Activated T-cell treated with anti-CD3 and anti-CD28 coated beads for 1 hour (primary cell): Measurements from ENCODE around the gene HLA-DQA2.
A peak's percentile ranks its signal among the peaks of the same experiment; 100 is the strongest.
"Not testable (repeated sequence)": the region's sequence is repeated elsewhere in the genome, so short reads cannot be mapped to it uniquely, and the experiment has no call there.

Experiments
- DNase-seq: peaks from one replicate; pipeline ENCODE4 v3.0.0-alpha.2; 2020; ENCODE audit warnings: low read depth

The HLA-DQA2 gene

DNA sequence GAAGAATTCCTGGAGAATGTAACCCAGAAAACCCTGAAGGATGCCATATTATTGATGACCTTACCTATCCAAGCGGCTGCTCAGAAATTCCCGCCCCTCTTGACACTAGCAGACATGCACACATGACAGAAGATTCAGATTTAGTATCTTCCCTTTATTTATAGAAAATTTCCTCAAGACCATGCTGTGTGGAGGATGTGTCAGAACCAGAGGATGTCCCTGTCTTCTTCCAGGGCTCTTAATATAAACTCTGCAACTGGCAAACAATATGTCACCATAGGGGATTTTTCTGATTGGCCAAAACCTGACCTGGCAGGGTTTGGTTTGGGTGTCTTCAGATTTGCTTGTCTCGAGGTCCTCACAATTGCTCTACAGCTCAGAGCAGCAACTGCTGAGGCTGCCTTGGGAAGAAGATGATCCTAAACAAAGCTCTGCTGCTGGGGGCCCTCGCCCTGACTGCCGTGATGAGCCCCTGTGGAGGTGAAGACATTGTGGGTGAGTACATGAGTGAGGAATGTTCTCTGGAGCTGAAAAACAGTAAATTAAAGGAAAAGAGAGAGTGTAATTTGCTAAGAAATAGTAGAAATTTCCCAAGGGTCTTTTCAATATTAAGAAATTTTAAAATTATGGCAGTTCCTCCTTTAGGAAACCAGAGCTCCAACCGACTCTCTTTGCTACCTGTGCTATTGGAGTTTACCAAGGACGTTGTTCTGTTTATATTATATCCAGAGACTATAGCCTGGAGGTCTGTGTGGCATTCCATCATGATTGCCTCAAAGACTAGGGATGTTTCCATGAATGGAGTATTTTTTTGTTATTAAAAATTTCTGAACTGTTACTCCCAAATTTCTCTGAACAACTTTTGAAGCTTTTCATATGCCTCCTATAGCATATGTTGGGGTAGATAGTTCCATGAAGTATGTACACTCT lies at the start of gene HLA-DQA2:
HLA-DQA2 (plus strand) TSS at position 361 of the 930 bp plus-strand sequence; CDS start at position 414, 53 bp downstream.
- DNase-seq: no peak

DNA sequence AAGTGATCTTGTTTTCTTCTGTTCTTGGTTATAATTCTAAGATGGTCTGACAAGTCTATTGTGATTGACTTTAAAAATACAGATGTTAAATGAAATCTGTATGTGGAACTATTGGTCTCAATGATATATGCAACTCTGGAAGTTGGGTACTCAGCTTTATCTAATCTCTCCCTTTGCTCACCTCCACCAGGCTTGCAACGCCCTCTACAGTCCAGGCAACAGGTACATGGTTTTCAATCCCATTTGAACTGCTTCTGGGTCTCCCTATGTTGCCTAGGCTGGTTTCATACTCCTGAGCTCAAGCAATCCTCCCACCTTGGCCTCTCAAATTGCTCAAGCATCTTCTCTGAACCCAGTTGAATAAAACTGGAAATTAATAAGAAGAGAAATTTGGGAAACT lies 49.2 kb upstream of the HLA-DQA2 start:
- peak; percentile 30 for DNase-seq

DNA sequence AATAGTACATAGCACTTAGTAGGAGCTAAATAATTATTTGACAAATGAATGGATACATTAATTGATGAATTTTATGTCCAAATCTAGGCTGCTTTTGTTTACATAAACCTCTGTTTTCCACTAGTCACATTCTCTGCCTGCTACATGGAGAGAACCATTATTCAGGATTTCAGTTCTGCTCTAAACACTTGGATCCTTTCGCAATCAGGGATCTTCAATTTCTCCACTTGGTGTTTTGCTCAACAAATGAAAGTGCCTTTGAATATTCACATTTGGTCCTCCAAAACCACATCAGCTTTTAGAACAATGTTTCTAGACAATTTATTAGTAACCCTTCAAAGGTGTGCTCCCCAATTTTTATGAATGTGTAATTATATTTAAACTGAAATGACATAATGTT lies 44.2 kb upstream of the HLA-DQA2 start:
- DNase-seq: no peak

DNA sequence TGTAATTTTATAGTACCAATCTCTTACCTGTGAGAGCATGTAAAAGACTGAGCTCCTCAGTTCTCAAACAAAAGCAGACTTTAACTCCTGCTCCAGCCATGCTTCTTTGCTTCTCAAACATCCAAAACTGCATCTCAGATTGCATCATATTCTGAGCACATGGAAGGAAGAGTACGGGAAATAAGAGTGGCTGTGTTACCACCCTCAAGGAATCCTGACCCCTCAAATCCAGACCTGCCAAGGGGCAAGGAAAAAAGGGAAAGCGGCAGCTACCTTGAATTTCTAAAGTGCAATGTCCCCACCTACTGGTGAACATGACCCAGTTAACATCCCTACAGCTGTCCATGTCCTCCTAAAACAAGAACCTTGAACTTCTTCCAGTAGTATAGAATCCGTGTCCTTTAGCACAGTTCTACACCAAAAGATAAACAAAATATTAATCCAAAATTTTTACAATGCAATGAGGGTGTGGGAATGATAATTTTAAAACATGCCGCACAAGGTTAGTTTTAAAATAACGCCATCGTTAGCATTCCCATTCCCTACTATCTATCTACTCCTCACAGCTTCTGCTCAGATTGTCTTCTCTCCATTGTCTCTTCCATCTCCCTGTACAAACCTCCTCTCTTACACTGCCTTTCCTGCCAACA lies 40.7 kb upstream of the HLA-DQA2 start:
- no peak for DNase-seq

DNA sequence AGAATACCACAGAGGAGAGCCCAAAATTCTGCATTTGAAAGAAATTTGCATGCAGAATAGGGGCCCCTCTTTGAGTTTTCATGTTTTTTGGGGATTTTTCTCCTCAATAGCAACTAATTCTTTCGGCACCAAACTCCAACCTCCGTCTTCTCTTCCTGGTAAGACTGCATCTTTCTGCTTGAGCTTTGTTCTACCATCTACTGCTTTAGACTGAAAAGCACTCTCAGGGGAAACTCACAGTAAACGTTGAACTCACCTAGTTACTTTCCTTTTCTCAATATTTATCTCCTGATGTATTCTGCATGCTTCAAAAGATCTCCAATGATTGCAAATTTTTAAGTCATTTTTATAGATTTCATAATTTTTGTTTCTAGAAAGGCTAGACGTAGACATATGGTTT lies 37.8 kb upstream of the HLA-DQA2 start:
- DNase-seq: no peak

DNA sequence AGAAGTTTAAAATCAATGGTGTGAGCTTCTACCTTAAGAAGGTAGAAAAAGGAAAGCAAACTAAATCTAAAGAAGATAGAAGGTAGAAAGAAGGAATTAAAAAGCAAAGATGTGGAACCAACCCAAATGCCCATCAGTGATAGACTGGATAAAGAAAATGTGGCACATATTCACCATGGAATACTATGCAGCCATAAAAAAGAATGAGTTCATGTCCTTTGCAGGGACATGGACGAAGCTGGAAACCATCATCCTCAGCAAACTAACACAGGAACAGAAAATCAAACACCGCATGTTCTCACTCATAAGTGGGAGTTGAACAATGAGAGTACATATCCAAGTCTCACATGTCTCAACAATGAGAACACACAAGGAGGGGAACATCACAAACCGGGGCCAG lies 36.0 kb upstream of the HLA-DQA2 start:
- DNase-seq: not testable (repeated sequence)

DNA sequence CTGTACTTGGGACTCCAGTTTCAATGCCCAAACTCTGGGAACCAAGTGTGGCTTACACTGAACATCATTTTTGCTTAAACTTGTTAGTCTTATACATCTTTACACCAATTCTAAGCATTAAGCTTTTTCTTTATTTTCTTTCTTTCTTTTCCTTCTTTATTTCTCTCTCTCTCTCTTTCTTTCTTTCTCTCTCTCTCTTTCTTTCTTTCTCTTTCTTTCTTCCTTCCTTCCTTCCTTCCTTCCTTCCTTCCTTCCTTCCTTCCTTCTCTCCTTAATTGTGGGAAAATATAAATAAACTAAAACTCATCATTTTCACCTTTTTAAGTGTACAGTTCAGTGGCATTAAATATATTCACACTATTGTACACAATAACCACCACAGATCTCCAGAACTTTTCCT lies 31.6 kb upstream of the HLA-DQA2 start:
- DNase-seq: no peak

DNA sequence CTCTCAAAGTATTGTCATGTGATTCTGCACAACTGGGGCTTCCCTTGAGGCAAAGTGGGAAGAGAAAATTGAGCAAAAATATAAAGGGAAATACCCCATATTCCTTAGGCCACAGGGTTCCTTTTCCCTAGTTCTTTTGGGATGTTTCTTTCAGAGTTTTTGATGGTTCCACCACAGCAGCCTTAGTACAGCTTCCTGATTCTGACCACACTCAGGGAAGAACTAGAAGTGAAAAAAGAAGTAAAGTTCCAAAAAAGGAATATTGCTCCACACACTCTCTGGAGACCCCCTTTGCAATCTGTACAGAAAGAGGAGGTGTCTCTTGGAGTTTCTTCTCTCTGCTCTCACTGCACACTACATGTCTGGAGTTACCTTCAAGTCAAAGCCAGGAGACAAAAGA lies 27.9 kb upstream of the HLA-DQA2 start:
- DNase-seq: no peak

DNA sequence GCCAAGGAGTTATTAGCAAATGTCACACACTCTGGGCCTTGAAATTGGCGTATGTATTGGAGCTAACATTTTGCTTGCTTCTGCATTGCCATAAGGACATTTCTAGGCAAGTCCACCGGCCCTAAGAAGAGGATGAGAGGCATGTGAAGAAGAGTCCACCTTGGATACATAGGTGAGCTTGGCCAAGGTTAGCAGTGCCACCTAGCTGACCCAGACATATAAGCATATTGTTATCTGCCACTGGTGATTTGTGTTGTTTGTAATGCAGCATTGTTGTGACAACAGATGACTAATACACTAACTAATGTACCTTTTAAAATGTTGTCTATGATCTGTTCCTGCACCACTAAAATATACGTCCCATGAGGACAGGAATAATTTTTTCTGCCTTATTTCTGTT lies 24.8 kb upstream of the HLA-DQA2 start:
- no peak for DNase-seq

DNA sequence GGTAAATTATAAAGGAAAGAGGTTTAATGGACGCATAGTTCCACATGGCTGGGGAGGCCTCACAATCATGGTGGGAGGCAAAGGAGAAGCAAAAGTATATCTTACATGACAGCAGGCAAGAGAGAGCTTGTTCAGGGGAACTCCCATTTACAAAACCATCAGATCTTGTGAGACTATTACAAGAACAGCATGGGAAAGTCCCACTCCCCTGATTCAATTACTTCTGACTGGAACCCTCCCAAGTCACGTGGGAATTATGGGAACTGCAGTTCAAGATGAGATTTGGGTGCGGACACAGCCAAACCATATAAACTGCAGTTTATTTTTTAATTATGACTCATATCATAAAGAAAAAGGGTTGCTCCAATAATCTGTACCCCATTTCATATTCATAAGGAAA lies 22.3 kb upstream of the HLA-DQA2 start:
- DNase-seq: no peak

DNA sequence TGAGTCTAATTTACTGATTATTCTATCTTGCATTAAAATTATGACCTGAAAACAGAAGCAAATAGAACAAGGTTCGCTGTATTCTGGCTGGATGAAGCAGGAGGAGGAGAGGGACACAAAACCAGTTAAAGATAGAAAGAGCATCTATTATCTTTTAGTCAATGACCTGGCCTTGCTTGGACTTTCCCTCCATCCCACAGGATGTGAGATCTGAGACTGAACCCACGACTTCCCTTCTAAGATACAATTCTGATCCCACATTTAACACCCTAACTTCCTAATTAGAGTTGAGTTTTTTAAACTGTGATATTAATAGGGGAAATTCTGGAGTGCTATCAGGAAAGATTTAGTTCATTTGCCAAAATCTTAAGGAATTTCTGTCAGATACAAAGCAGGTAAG lies 3.1 kb upstream of the HLA-DQA2 start:
- DNase-seq: no peak

DNA sequence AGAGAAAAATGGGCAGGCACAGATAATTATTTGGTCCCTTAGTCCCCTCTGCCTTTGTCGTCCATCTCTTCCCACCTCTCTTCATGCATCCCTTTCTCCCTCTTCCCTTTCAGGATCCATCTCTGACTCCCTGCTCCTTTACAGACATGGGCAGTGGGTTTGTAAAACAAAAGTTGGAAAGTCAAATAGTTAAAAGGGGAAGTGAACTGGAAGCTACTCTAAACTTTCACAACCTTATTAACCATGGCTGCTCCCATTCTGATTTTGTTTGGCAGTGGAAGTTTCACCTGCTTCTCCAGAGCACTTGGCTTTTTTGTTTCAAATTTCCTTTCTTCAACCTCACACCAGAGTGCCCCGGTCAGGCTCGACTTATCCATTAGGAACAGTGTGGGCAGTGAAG lies 1.2 kb downstream of the HLA-DQA2 start:
- no peak for DNase-seq

DNA sequence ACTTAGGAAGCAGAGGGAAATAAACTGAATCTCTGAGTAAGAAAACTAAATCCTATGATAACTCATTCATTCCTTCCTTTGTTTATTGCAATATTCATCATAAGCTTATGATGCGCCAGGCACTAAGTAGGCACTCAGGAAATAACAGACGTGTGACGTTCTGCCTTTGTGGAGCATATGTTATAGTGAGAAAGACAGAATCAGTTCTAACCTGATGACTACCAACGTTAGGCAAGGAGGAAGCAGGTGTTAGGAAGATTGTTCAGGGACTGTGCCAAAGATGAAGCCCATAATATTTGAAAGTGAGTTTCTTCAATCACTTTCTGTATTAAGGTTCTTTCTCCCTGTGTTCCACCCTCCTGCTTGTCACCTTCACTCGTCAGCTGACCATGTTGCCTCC lies 3.6 kb downstream of the HLA-DQA2 start:
- DNase-seq: no peak

DNA sequence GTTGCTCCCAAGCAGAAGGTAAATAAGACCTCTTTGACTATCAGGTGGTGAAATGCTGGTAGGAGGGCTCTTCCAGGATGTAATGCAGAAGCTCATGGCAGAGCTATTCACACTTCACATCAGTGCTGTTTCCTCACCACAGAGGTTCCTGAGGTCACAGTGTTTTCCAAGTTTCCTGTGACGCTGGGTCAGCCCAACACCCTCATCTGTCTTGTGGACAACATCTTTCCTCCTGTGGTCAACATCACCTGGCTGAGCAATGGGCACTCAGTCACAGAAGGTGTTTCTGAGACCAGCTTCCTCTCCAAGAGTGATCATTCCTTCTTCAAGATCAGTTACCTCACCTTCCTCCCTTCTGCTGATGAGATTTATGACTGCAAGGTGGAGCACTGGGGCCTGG lies 4.5 kb downstream of the HLA-DQA2 start:
- not testable (repeated sequence) for DNase-seq

DNA sequence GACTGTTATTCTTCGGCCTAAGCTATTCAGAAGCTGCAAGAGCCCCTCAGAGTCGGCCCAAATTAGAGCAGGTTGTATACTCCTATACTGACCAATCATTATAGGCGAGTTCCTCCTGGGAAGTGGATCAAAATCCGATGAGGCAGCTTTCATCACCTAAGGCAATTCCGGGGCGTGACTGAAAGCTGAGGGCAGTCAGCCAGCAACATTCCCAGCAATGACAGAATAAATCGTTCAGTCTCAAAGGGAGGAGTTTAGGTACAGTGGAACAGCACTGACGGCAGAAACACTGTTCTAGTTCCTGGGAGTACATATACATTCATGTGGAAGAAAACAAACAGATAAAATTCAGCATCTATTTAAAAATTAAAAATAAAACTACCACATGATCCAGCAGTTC lies 11.4 kb downstream of the HLA-DQA2 start:
- DNase-seq: no peak

DNA sequence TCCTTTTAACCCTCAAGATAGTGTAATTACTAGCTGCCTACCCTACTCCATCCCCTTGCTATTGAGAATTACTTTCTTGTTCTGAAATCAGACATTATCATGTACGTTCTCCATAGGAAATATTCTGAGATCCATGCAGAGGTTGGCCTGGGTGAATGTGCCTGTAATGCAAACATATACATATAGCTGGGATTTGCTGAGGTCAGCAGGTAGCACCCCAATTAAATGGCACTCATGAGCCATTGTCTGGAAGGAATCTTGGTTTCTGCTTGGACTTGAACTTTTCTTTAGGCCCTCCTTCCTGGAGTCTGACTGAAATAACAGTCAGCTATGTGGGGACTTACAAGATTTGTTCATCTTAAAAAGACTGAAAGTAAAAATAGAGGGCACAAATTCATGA lies 18.5 kb downstream of the HLA-DQA2 start:
- DNase-seq: no peak

DNA sequence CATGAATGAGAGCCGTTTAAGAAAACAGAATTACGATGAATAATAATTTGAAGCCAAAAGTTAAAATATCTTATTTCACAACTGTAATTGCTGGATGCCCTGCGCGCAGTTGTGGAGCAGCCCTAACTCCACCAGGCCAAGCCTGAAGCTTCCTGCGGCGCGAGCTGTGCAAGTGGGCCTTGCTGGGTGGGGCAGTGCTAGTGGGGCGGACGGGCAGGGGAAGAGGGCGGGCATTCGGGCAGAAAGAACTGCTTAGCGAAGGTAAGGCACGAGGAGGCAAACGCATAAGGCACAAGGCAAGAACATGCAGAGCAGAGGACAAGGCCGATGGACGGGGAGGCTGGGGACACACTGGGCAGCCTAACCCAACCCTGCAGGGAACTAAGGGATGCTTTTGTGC lies 19.9 kb downstream of the HLA-DQA2 start:
- no peak for DNase-seq

DNA sequence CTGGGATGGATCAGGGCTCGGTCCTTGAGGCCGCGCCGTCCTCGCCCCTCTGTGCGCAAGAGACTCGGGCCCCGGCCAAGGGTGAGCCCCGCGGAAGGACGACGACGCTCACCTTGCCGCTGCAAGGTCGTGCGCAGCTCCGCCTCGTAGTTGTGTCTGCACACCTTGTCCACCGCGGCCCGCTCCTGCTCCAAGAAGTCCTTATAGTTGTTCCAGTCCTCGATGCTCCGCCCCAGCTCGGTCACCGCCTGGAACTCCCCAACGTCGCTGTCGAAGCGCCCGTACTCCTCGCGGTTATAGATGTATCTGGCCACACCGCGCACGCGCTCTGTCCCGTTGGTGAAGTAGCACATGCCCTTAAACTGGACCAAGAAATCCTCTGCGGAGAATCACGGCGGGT lies 20.4 kb downstream of the HLA-DQA2 start:
- DNase-seq: no peak

DNA sequence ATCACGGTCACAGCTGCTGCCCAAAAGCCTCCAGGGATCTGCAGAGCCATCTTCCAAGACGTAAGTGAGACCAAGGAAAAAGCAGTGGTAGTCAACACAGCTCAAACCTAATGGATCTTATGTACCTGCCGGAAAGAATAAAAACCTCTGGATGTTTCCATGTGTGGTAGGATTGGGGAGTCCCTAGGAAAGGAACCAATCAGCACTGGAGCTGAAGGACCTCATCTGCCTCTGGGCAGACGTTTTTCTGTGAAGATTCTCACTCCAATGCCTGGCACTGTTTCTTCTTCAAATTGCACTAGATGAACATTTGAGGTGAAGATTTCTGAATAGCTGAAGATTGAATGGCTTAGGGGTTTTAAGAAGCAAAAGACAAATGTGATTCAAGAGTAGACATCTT lies 22.2 kb downstream of the HLA-DQA2 start, which contains the start of gene HLA-DQB2:
HLA-DQB2 (minus strand) TSS at position 112 of the 400 bp plus-strand sequence; CDS start at position 50, 62 bp downstream.
- no peak for DNase-seq

DNA sequence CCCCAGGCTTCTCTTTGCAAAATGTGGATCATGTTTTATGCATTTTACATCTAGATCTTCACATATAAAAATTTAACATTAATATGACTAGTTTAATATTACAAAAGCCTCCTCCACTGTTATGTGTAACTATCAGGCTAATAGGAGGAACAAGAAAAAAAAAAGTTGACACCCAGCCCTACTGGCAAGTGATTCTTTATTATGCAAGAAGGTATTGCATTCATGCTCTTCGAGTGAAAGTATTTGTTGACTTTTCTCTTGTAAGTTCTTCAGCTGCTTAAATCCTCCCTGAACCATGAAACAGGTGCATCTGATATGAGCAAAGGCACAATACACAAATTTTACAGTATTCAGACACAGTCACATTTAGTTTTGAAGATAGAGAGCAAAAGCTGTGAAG lies 22.9 kb downstream of the HLA-DQA2 start:
- no peak for DNase-seq

DNA sequence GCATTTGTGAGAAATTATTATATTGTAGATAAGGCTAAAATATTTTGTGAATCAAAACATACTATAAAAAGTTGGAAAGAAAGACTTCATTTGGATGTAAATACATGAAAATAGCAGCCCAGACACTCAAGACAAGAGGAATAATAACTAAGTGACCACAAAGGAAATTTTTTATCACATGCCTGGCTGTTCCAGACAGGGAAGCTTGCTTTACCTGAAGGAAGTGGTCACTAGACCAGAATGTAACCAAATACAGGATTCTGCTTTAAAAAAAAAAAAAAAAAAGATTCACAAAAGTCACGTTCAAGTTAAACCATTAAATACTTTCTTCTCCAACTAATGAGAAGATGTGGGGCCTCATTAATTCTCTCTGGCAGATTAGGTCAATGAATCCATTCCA lies 31.5 kb downstream of the HLA-DQA2 start:
- no peak for DNase-seq

DNA sequence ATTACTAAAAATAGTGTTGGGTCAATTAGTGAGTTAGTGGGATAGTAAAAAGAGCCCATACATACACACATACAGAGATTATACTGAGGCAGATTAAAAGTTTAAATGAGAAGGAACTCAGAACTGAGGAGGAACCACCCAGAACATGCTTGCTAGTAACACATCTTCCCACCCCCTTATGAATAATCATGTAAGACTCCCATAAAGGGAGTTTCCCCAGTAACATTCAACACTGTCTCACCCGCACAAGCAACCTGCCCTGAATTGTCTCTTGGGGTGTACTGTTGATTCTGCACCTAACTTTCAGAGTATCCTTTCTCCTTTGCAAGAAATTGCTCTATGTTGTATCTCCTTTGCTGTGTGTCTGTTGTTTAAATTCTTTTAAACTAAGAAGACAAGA lies 33.2 kb downstream of the HLA-DQA2 start:
- no peak for DNase-seq

DNA sequence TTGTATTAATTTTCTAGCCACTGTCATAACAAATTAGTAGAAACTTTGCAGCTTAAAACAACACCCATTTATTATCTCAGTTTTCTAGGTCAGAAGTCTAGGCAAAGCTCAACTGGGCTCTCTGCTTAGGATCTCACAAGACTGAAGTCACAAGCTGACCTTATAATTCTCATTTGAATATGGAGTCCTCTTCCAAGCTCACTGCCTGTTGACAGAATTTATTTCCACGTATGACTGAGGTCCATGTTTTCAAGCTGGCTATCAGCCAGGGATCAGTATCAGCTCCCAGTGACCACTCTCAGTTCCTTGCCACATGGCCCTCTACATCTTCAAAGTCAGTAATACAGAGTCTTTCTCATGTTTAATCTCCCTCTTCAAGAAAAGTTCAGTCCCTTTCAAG lies 33.9 kb downstream of the HLA-DQA2 start:
- DNase-seq: no peak
